HG03095 (cell line): ENCODE measurements around the gene TMEM125.

Experiments used
- ATAC-seq: cut with Tn5 transposase; IDR thresholded peaks from one replicate; pipeline ENCODE4 v1.9.1; 2021; ENCODE audit warnings: moderate library complexity; ENCODE audit not compliant: unreplicated experiment

The TMEM125 gene

DNA sequence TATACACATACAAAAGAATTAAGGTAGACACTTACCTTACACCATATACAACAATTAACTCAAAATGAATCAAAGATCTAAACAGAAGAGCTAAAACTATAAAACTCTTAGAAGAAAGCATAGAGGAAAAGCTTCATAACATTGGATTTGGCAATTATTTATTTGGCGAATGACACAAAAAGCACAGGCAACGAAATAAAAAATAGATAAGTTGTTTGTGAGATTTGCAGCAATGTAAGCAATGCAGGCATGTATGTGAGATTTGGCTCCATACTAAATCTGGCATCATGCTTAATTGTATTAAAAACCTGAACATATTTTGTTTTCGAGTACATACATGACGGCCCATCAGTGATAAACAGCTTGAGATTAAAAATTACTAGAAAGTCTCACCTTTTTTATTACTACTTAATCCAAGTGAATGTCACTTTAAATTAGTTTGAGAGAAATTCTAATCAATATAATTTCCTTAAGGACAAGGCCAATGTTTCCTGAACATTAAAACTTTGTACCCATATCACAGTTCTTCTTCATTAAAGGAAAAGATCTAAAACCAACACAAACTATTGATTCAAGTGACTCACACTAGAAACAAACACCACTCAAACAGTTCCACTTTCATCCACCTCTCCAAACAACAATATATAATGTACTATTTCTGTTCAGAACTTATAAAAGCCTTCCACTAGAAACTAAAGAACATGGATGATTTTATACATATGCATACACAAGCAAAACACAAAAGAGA lies 23.1 kb upstream of the TMEM125 start:
- no peak for ATAC-seq

- no peak for ATAC-seq
These were observed 22.4 kb upstream of the TMEM125 start for GRCh38 chr1:43247256-43247921.

- ATAC-seq, result no peak
These were observed 19.4 kb upstream of the TMEM125 start for GRCh38 chr1:43250351-43250761.

DNA sequence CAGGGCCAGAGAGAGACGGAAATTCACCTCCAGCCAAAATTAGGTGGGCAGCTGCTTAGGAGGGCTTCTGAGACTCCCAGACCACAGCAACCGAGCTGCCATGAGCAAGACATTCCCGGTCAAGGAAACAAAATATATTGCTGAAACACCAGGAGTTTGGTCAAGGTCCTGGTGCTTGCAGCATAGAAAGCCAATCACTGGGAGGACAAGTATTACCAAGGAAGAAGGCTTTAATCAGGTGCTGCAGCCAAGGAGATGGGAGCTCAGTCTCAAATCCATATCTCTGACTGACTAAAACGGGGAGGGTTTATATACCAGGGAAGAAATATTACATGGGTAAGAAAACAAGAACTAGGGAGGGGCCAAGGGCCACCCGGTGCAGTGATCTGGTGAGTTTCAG lies 18.8 kb upstream of the TMEM125 start:
- ATAC-seq, result no peak

DNA sequence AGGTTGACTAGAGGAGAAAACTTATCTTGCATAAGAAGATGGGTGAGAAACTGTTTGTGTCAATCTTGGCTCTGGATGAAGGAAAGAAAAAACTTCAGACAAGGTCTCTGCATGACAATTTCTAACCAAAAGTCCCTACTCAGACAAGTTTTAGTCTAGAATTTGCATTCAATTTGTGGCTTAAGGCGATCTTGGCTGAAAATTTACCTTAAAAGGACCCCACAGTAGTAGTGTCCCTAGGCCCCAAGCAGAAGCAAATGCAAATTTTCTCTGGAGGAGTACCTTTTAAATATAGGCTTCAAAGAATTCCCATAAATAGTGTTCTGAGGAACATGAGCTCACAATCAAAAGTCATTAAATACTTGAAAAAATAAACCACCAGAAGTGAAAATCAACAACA lies 17.6 kb upstream of the TMEM125 start:
- no peak for ATAC-seq

DNA sequence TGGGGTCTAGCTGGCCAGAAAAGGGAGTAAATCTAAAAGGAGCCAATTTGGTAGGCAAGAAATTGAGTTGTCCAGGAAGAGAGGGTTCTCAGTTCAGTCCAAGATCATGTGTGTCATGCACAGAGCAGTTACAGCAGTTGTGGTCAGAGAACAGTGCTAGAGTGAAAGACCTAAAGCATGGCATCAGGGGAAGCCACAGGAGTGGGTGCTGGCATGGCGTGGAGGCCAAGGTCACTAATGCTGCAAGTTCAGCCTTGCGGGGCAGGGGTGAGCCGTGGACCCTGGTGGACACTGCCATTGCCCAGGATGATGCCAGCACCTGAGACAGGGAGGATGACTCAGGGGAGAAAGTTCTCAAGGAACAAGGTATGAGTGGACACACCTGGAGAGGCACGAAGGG lies 16.6 kb upstream of the TMEM125 start:
- ATAC-seq, result no peak

DNA sequence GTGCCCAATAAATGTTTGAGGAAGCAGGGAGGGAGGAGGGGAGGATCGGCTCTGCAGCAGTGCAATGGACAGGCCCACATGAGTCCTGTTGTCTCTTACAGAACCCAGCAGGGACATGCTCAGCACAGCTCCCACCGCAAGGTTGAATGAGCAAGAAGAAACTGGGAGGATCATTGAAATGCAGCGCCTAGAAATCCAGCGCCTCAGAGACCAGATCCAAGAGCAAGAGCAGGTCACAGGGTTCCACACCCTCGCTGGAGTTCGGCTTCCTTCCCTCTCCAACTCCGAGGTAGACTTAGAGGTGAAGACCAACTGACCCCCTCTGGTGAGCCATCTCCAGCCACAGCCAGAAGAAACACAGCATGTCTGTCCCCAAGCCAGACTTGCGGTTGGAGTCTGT lies 15.9 kb upstream of the TMEM125 start:
- ATAC-seq, result no peak

- no peak for ATAC-seq
These were observed 14.2 kb upstream of the TMEM125 start for GRCh38 chr1:43255438-43256210.

DNA sequence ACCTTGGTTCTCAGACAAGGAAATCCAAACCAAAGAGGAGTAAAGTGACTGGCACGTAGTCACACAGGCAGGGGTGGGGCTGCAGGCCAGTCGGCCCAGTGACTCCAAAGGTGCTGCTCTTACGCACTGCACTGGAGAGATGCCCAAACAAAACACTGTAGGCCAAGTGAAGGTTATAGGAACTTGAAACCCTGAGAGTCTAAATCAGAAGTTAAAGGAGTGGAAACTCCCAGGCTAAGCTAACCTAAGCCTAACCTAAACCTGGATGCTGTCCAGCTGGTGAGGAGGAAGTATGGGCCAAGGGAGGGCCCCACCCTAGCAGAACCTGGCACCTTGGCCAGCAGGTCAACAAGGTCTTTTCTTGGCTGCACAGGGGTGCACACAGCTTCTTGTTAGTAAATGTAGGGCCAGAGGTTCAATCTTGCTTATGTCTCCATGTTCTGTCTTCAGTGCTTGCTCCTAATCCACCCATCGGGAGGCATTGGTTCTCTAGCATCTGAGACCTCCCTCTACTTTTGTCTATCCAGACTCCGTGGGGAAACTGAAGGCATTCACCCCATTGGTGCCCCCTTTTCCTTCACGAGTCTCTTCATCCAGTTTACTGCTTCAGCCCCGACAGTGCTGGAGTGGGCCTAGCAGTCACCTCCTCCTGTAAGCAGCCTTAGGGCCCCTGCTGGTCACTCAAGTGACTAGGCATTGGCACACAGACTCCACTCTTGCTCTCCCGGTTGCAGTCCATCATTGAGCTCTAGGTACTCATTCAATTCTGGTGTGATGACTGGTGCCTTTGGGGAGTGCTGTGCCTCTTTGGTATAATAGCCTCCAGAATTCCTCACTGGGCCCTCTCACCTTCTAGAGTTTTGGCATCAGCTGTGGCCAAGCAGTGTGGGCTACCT lies 12.9 kb upstream of the TMEM125 start:
- ATAC-seq, result no peak

DNA sequence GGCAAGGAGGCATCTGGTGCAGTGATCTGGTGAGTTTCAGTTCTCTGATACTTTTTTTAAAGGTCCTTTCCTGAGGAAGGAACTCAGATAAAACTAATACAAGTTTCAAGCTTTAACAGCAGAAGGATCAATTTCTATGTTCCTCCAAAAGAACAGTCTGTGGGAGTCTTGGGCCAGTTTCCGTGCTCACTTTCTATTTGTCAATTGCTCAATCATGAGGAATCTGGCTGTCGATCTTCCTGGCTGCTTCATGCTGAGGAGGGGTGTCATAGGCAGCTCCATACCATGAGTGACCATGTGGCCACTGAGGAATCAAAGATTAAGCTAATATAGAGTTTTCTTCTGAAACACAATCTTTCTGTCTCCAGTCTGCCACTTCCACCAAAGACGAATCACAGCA lies 11.4 kb upstream of the TMEM125 start:
- no peak for ATAC-seq

DNA sequence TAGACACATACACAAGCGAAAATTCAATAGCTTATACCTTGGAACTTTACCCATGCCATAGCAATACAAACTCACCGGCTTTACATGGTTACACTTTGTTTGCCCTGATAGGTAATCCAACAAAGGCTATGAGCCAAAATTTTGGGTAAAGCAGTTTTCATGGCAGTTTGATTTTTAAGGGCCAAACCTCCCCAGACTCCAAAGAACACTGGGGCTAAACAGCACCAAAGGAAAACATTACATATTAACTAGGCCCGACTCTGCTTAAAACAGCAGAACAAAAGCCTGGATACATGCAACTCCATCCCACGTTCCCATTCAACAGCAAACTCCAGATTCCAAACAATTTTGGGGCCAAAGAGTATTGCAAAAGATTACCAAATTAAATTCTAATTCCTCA lies 4.4 kb upstream of the TMEM125 start:
- no peak for ATAC-seq

- no peak for ATAC-seq
These were observed 2.9 kb upstream of the TMEM125 start for GRCh38 chr1:43266881-43267280.

- ATAC-seq, result no peak
These were observed 2.4 kb upstream of the TMEM125 start for GRCh38 chr1:43267291-43267805.

DNA sequence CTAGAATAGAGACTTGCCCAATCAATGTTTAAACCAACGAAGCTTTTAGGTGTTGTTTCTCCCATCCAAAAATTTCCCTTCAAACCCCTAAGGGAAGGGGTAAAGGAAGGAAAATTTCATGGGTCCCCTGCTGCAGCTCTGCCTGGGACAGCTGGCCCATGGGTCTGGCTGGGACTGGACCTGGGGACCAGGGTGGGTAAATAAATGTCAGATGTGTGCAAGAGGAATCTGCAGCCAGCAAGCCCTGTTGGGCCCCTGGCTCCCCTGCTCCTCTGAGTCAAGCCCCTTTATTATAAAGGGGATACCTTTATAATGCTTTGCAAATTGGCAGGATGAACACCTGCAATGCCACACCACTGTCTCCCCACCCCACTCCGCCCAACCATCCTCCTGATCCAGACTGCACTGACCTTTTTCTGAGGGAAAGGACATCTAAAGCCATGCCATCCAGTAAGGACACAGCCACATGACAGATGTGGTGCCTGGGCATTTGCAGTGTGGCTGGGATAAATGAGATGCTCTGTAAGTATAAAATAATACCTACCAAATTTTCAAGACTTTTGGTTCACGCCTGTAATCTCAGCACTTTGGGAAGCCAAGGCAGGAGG lies 1.9 kb upstream of the TMEM125 start:
- ATAC-seq, result no peak

- ATAC-seq, result no peak
These were observed 775 bp downstream of the TMEM125 start for GRCh38 chr1:43270421-43271095.

DNA sequence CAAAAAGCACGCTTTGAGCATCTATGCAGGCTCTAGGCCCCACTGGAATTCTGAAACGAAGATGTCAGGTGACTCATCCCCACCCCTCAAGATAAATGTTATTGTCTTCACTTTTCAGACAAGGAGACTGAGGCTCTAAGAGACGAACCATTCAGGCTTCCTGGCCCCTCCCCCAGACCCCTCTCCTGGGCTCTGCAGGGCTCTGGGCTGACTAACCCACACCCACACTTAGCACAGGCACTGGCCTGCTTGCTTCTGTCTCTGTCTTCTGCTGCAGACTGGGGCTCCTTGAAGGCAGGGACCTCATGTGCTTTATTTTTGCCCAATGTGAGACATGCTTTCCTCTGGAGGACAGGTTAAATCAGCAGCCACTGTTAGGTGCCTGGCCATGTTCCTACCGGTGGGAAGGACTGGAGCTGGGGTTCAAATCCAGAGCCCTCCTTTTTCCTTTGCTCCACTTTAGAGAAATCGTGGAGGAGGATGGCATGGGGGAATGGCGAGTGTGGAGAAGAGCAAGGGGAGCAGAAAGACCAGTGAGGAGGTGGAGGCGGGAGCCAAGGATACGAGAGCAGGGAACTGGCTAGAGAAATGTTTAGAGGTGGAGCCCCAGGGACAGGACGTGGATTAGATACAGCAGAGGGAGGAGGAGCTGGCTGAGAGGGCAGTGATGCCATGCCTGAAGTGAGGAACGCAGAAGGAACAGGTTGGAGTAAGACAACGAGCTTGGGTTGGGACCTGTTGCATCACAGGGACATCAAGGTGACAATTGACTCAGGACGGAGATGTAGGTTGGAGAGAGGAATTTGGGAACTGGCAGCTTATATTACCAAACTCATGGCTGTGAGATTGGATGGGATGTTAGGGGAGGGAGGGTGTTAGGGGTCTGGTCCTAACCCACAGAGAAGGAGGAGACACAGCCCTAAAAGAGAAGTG lies 1.7 kb downstream of the TMEM125 start:
- no peak for ATAC-seq

DNA sequence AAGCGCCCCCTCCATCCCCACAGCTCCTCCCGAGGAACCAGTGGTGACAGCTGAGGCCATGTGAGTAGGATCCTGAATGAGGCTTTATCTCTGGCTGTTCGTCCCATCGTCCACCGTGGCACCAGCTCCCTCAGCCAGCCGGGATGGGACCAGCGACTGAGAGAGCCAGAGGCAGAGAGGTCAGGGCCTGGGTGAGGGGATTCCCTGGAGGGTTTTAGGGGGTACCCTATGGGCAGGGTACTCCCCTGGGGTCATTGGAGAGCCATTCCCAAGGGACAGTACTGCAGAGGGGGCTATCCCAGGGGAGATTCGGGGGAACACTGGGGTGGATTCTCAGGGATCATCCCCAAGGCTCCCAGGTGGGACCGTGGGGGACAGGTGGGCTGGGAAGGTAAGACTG lies 2.4 kb downstream of the TMEM125 start:
- no peak for ATAC-seq
